ENCODE results near the gene FGFR2.
"Not testable (repeated sequence)": the region's sequence is repeated elsewhere in the genome, so short reads cannot be mapped to it uniquely, and the experiment has no call there.

Gene FGFR2

GRCh38 chr10:121556918-121557573, 41.2 kb downstream of the FGFR2 start:
- Histone ChIP-seq H2AFZ (ENCODE audit: low read depth) (no peak overlapping the region), H3K79me2 (ENCODE audit: insufficient read depth, low read depth) (peaks cover 62% of the 10 kb centered on the region), H3K4me1 (ENCODE audit: low read depth, poor library complexity, severe bottlenecking) (peaks cover 79% of the 10 kb centered on the region), H3K4me2 (peak overlapping the region; percentile 92), H3K9ac (peak overlapping the region; percentile 35; the same call in 1 of the 2 replicates), H3K27ac (peak overlapping the region; percentile 85), H3K27me3 (ENCODE audit: insufficient read depth, low read depth) (no peaks in the 10 kb centered on the region), H3K4me3 (IDR thresholded peaks at IDR 0.05; ENCODE audit: insufficient read depth, low read depth, low read length) (no peak overlapping the region), H3K36me3 (ENCODE audit: insufficient read depth) (no peaks in the 10 kb centered on the region), H4K20me1 (ENCODE audit: insufficient read depth) (no peaks in the 10 kb centered on the region)
- no peak for TF ChIP-seq CTCF (conservative IDR thresholded peaks at IDR 0.05; ENCODE audit: low read depth, low read length)

GRCh38 chr10:121556455-121556854, 41.8 kb downstream of the FGFR2 start:
- no peak overlapping the region for H2AFZ ChIP-seq (ENCODE audit: low read depth)
- peaks cover 73% of the 10 kb centered on the region for H3K4me1 ChIP-seq (ENCODE audit: low read depth, poor library complexity, severe bottlenecking)
- H3K4me3 ChIP-seq (IDR thresholded peaks at IDR 0.05; ENCODE audit: insufficient read depth, low read depth, low read length) = no peak overlapping the region
- H3K36me3 ChIP-seq (ENCODE audit: insufficient read depth) = no peaks in the 10 kb centered on the region
- no peaks in the 10 kb centered on the region for H3K27me3 ChIP-seq (ENCODE audit: insufficient read depth, low read depth)
- peak overlapping the region; percentile 35; the same call in 1 of the 2 replicates for H3K9ac ChIP-seq
- H3K4me2 ChIP-seq = peak overlapping the region; percentile 92
- no peaks in the 10 kb centered on the region for H4K20me1 ChIP-seq (ENCODE audit: insufficient read depth)
- H3K79me2 ChIP-seq (ENCODE audit: insufficient read depth, low read depth) = peaks cover 57% of the 10 kb centered on the region
- TF ChIP-seq CTCF (conservative IDR thresholded peaks at IDR 0.05; ENCODE audit: low read depth, low read length) = no peak
- H3K27ac ChIP-seq = peak overlapping the region; percentile 85

GRCh38 chr10:121554916-121555315, 43.3 kb downstream of the FGFR2 start:
- Histone ChIP-seq H3K4me2 (peak overlapping the region; percentile 92), H3K79me2 (ENCODE audit: insufficient read depth, low read depth) (peaks cover 48% of the 10 kb centered on the region), H3K27ac (peak overlapping the region; percentile 85; the same call in 1 of the 2 replicates), H3K4me1 (ENCODE audit: low read depth, poor library complexity, severe bottlenecking) (peaks cover 59% of the 10 kb centered on the region)
- H4K20me1 ChIP-seq (ENCODE audit: insufficient read depth); H3K9ac ChIP-seq; H2AFZ ChIP-seq (ENCODE audit: low read depth); H3K4me3 ChIP-seq (IDR thresholded peaks at IDR 0.05; ENCODE audit: insufficient read depth, low read depth, low read length); H3K36me3 ChIP-seq (ENCODE audit: insufficient read depth); H3K27me3 ChIP-seq (ENCODE audit: insufficient read depth, low read depth): not testable (repeated sequence)

GRCh38 chr10:121553511-121554264, 44.6 kb downstream of the FGFR2 start:
- Histone ChIP-seq H3K9ac (no peak overlapping the region), H4K20me1 (ENCODE audit: insufficient read depth) (no peaks in the 10 kb centered on the region), H2AFZ (ENCODE audit: low read depth) (no peak overlapping the region), H3K4me3 (IDR thresholded peaks at IDR 0.05; ENCODE audit: insufficient read depth, low read depth, low read length) (no peak overlapping the region), H3K36me3 (ENCODE audit: insufficient read depth) (peaks cover 5% of the 10 kb centered on the region; the same call in 1 of the 2 replicates), H3K4me2 (no peak overlapping the region), H3K4me1 (ENCODE audit: low read depth, poor library complexity, severe bottlenecking) (peaks cover 54% of the 10 kb centered on the region), H3K27me3 (ENCODE audit: insufficient read depth, low read depth) (no peaks in the 10 kb centered on the region), H3K79me2 (ENCODE audit: insufficient read depth, low read depth) (peaks cover 48% of the 10 kb centered on the region), H3K27ac (no peak overlapping the region)
- TF ChIP-seq CTCF (conservative IDR thresholded peaks at IDR 0.05; ENCODE audit: low read depth, low read length) = no peak

- peaks cover 46% of the 10 kb centered on the region for H3K79me2 ChIP-seq (ENCODE audit: insufficient read depth, low read depth)
These were observed 45.5 kb downstream of the FGFR2 start for GRCh38 chr10:121552746-121553145.

More at GRCh38 chr10:121552746-121553145, 45.5 kb downstream of the FGFR2 start:
- H3K9ac ChIP-seq = no peak overlapping the region
- H3K36me3 ChIP-seq (ENCODE audit: insufficient read depth) = peaks cover 5% of the 10 kb centered on the region; the same call in 1 of the 2 replicates
- H2AFZ ChIP-seq (ENCODE audit: low read depth) = no peak overlapping the region
- TF ChIP-seq CTCF (conservative IDR thresholded peaks at IDR 0.05; ENCODE audit: low read depth, low read length) = no peak
- H3K4me3 ChIP-seq (IDR thresholded peaks at IDR 0.05; ENCODE audit: insufficient read depth, low read depth, low read length) = no peak overlapping the region
- no peaks in the 10 kb centered on the region for H3K27me3 ChIP-seq (ENCODE audit: insufficient read depth, low read depth)
- H3K4me1 ChIP-seq (ENCODE audit: low read depth, poor library complexity, severe bottlenecking) = peaks cover 48% of the 10 kb centered on the region
- no peaks in the 10 kb centered on the region for H4K20me1 ChIP-seq (ENCODE audit: insufficient read depth)
- H3K27ac ChIP-seq = no peak overlapping the region
- H3K4me2 ChIP-seq = no peak overlapping the region
